Right lobe of liver (tissue), 6 donors: Measurements from ENCODE around the gene SLCO4A1. TPM values are rescaled to one million over a fixed set of nuclear protein-coding genes. Genes with fewer than 3 reads are reported as not detected.

Experiments used
- ATAC-seq, 4 donors: fragments of 200-7000 bp; cut with Tn5 transposase; one replicate each; pipeline ENCODE4 v1.9.1; 2020; ENCODE audit warnings: mild to moderate bottlenecking in 4 of 4, moderate library complexity in 4 of 4
- DNase-seq, 3 donors: peaks; one replicate each; pipeline ENCODE4 v3.0.0-alpha.2; 2020
- H3K27ac ChIP-seq, 3 donors: fragments of 200-600 bp; one replicate each; pipeline ENCODE4 v1.8.0; 2022
- H3K27me3 ChIP-seq, 2 donors: fragments of 200-600 bp; one replicate each; pipeline ENCODE4 v1.8.0; 2022
- H3K36me3 ChIP-seq, 4 donors: fragments of 200-600 bp; sonication (generic) in 1 of 4; one replicate each; pipeline versions ENCODE4 v1.5.1 to v1.8.0; 2017 to 2022; ENCODE audit warnings: control low read depth in 1 of 4
- H3K4me1 ChIP-seq, 4 donors: fragments of 200-600 bp; sonication (generic) in 1 of 4; one replicate each; pipeline versions ENCODE4 v1.5.1 to v1.8.0; 2017 to 2022; ENCODE audit warnings: control low read depth in 1 of 4
- H3K4me3 ChIP-seq, 3 donors: fragments of 200-600 bp; one replicate each; pipeline ENCODE4 v1.8.0; 2022
- H3K9me3 ChIP-seq, 4 donors: fragments of 200-600 bp; sonication (generic) in 1 of 4; one replicate each; pipeline versions ENCODE4 v1.5.1 to v1.8.0; 2017 to 2022; ENCODE audit warnings: control low read depth in 1 of 4
- CTCF ChIP-seq, 4 donors: fragments of 200-600 bp in 3 of 4; fragments of 450-650 bp in 1 of 4; IDR thresholded peaks; one replicate each; pipeline versions ENCODE4 v1.5.1 to v1.8.0; 2016 to 2022; ENCODE audit warnings: antibody characterized with exemption in 4 of 4, mild to moderate bottlenecking in 2 of 4
- POLR2A ChIP-seq: fragments of 450-650 bp; IDR thresholded peaks from one replicate; pipeline ENCODE4 v1.6.1; 2017; ENCODE audit warnings: antibody characterized with exemption, mild to moderate bottlenecking
- WGBS: methylation state at CpG from one replicate; pipeline ENCODE4 v1.1.6; 2018; ENCODE audit warnings: low coverage, low lambda C conversion rate; ENCODE audit not compliant: insufficient coverage; ENCODE audit errors: missing lambda C conversion rate; 5-methylcytosine and 5-hydroxymethylcytosine counted together
- intact Hi-C, 2 donors: fragments of 100-400 bp; cut with DNase I; formaldehyde crosslinking; loops; one replicate each; pipeline versions ENCODE4 v1.11.2 to v1.14.1; 2022
- total RNA-seq, 6 experiments: library from RNA; depleted of rRNA in 2 of 6; stranded (reverse); fragments of >200 nt in 2 of 6; fragmentation: NEBNext Ultra II Directional in 3 of 6; extraction: Animal tissue kit (Norgen Biotek cat#: 25700) in 3 of 6; gene quantifications; one replicate each; pipeline versions ENCODE4 v1.1.0 to v1.2.4, GENCODE V29; 2016 to 2023
- donor health status: DM: no; HTN: yes; CAD: no.
- donor health status: DM: no; HTN: no; CAD: no.
- donor health status: DM: no; HTN: no; CAD: no.
- donor health status: DM: no; HTN: yes; CAD: no.
- donor health status: DM: no; HTN: yes; CAD: no.

The SLCO4A1 gene
- total RNA-seq, 6 experiments from 2014 or later, result 0.93 to 8.8 (median 4.3) TPM

- TF ChIP-seq CTCF (IDR thresholded peaks at IDR 0.05) (no peak), POLR2A (no peak)
- no CpG with 5 or more reads among the region's 38 CpGs for WGBS
- intact Hi-C loops, result no loop called here
- H3K4me3 ChIP-seq, result no peak overlapping the region
- ATAC-seq, result no peak
- peaks cover 0 to 16% (median 7%) of the 10 kb centered on the region in 4 donors for H3K4me1 ChIP-seq
- H3K36me3 ChIP-seq, result no peaks in the 10 kb centered on the region
- no peak overlapping the region for H3K27ac ChIP-seq
- no peak for DNase-seq
- no peaks in the 10 kb centered on the region for H3K9me3 ChIP-seq
- no peaks in the 10 kb centered on the region for H3K27me3 ChIP-seq
Measured at GRCh38 chr20:62655282-62656196, 13.2 kb downstream of the SLCO4A1 start.

- H3K4me1 ChIP-seq, result peaks cover 0 to 12% (median 7%) of the 10 kb centered on the region in 4 donors
- DNase-seq (no peak), ATAC-seq (no peak)
- no peak overlapping the region for H3K4me3 ChIP-seq
- H3K27me3 ChIP-seq, result no peaks in the 10 kb centered on the region
- WGBS, result 80% methylated on average over 1 of the region's 39 CpGs
- intact Hi-C loops, result no loop called here
- no peaks in the 10 kb centered on the region for H3K36me3 ChIP-seq
- no peaks in the 10 kb centered on the region for H3K9me3 ChIP-seq
- TF ChIP-seq CTCF (IDR thresholded peaks at IDR 0.05), result no peak
- TF ChIP-seq POLR2A, result no peak
- H3K27ac ChIP-seq, result no peak overlapping the region
Measured at GRCh38 chr20:62656197-62656918, 14.1 kb downstream of the SLCO4A1 start.

- H3K27ac ChIP-seq, result no peak overlapping the region
- H3K4me1 ChIP-seq, result peaks cover 0 to 8% (median 7%) of the 10 kb centered on the region in 4 donors
- no peak overlapping the region for H3K4me3 ChIP-seq
- no peak for ATAC-seq
- no peak for DNase-seq
- no peaks in the 10 kb centered on the region for H3K9me3 ChIP-seq
- 90% methylated on average over 2 of the region's 37 CpGs for whole genome bisulfite sequencing
- no peaks in the 10 kb centered on the region for H3K27me3 ChIP-seq
- no peak for TF ChIP-seq POLR2A
- TF ChIP-seq CTCF (IDR thresholded peaks at IDR 0.05), result no peak
- intact Hi-C loops, result no loop called here
- no peaks in the 10 kb centered on the region for H3K36me3 ChIP-seq
Measured at GRCh38 chr20:62656919-62657588, 14.8 kb downstream of the SLCO4A1 start.

- no peaks in the 10 kb centered on the region for H3K9me3 ChIP-seq
- no peak for DNase-seq
- no peak overlapping the region for H3K4me3 ChIP-seq
- peaks cover 0 to 6% (median 6%) of the 10 kb centered on the region in 4 donors for H3K4me1 ChIP-seq
- intact Hi-C loops, result no loop called here
- WGBS, result no CpG with 5 or more reads among the region's 7 CpGs
- TF ChIP-seq CTCF (IDR thresholded peaks at IDR 0.05), result no peak
- TF ChIP-seq POLR2A, result no peak
- H3K27ac ChIP-seq, result no peak overlapping the region
- no peaks in the 10 kb centered on the region for H3K36me3 ChIP-seq
- no peak for ATAC-seq
- no peaks in the 10 kb centered on the region for H3K27me3 ChIP-seq
Measured at GRCh38 chr20:62657589-62657942, 15.3 kb downstream of the SLCO4A1 start.
